Erythroblast (primary cell): Measurements from ENCODE around the gene BCL2L13.

Source experiments
- GATA1 ChIP-seq: IDR thresholded peaks from 2 replicates; pipeline ENCODE4 v1.6.1; 2011; ENCODE audit warnings: low read depth, mild to moderate bottlenecking, control low read depth, low read length, moderate library complexity
- POLR2A ChIP-seq: IDR thresholded peaks from 2 replicates; pipeline ENCODE4 v1.6.1; 2011; ENCODE audit warnings: mild to moderate bottlenecking, low read length

GRCh38 chr22:17678817-17679385 is 40.3 kb downstream of the BCL2L13 start:
- TF ChIP-seq POLR2A (no peak), GATA1 (no peak)
